SIG-M5 treated with dmso at 0.1 percent for 504 hours (cell line): ENCODE measurements around the gene PGPEP1.
A peak's percentile ranks its signal among the peaks of the same experiment; 100 is the strongest.

Experiments
- DNase-seq: peaks from one replicate; lab custom pipeline; 2025; ENCODE audit not compliant: unreplicated experiment; lab: John Stamatoyannopoulos, UW

PGPEP1 gene

DNA sequence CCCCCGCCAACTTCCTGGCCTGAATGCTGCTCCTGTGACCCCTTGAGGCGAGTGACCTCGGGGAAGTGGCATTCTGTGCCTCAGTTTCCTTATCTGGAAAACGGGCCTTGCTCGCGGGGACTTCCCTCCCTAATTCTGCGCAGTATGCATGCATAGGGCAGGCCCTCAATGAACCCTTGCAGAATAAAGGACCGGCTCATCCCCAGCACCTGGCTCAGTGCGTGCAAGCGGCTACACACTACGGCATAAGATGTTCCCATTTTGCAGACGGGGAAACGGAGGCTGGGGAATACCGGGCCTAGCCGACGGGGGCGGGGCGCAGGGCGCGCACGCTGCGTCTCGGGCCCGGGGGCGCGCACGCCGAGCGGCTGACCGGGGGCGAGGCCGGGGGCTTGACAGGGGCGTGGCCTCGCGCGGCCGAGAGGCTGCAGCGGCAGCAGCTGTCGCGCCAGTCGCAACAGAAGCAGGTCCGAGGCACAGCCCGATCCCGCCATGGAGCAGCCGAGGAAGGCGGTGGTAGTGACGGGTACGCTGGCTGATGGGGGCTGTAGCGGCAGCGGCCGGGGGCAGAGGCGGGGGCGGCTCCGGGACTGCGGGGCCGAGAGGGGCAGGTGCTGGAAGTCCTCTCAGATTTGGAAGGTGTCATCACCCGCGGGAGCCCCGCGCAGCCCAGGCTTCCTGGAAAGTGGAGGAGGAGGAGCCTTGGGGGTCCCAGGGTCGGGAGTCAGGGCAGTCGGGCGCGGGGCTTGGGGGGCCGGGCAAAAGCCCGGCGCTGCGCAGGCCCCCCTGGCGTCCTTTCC lies at the start of gene PGPEP1:
PGPEP1 (plus strand) TSS at position 409 of the 800 bp plus-strand sequence; CDS start at position 493, 84 bp downstream.
- DNase-seq = peak; percentile 25

- no peak for DNase-seq
Observed at GRCh38 chr19:18291019-18291524, 49.3 kb upstream of the PGPEP1 start.

- DNase-seq = peak; percentile 90
Observed at GRCh38 chr19:18291590-18292461, 48.6 kb upstream of the PGPEP1 start.

GRCh38 chr19:18292462-18292809 lies 48.0 kb upstream of the PGPEP1 start:
- no peak for DNase-seq

GRCh38 chr19:18292810-18293641 lies 47.4 kb upstream of the PGPEP1 start:
- peak; percentile 48 for DNase-seq

DNA sequence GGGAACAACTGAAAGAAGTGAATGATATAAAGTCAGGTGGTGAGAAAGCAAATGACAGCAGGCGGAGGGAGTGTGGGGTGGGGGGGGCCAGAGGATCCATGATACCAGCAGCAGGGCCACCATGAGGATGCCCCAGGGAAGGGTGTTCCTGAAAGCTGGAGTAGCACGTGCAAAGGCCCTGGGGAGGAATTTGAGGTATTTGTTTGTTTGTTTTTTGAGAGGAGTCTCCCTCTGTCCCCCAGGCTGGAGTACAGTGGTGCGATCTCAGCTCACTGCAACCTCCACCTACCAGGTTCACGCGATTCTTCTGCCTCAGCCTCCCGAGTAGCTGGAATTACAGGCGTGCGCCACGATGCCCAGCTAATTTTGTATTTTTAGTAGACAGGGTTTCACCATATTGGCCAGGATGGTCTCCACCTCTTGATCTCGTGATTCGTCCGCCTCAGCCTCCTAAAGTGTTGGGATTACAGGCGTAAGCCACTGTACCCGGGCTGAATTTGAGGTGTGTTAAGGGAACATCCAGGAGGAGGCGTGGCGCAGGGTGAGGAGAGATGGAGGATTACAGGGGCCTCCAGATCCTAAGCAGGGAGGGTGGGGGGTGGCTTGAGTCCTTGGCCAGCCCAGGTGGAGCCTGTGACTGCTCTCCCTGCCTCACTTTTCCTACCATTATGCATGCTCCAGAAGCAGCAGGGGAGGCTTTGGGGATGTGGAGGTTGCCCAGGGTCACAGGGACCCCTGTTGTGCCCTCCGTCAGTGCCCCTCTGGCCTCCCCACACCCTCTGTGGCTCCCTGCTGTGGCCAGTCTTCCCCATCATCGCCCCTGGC lies 46.5 kb upstream of the PGPEP1 start:
- no peak for DNase-seq

DNA sequence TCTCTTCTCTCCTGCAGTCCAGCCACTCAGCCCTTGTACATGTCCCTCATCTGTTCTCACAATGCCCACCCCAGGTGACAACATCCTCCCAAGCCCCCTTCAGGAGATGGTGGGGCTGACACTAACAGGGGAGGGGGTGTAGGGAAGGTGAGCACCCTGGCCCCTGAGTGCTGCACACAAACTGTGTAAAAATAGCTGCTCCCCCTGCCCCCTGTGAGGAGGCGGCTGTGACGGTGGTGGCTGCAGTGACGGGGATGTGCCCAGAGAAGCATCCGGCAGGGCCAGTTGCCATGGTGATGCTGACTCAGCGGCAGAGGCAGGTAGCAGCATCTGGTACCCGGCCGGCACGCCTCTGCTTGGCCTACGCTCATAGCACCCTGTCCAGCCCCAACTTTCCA lies 45.9 kb upstream of the PGPEP1 start:
- DNase-seq = no peak

DNA sequence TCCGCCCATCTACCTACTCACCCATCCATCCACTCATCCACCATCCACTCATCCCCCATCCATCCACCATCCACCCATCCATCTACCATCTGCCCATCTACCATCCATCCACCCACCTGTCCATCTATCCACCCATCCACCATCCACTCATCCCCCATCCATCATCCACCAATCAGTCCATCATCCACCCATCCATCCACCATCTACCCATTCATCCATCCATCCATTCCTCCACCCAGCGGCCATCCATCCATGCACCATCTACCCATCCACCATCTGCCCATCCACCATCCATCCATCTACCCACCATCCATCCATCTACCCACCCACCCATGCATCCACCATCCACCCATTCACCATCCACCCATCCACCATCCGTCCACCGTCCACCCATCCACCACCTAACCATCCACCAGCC lies 45.4 kb upstream of the PGPEP1 start:
- DNase-seq = no peak

- DNase-seq = no peak
Observed at GRCh38 chr19:18297308-18297707, 43.1 kb upstream of the PGPEP1 start.

DNA sequence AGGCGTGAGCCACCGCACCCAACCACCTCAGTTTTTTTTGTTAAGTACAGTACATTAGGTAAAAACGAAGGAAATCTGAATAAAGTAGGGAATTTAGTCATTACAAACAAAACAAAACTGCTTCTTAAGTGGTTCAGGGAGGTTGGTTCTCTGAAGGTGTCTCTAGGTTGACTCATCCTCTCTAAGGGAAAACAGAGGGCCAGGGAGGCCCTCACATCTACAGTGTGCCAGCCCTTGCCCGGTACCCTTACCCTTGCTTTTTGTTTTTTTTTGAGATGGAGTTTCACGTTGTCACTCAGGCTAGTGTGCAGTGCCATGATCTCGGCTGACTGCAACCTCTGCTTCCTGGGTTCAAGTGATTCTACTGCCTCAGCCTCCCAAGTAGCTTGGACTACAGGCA lies 41.8 kb upstream of the PGPEP1 start:
- no peak for DNase-seq

DNA sequence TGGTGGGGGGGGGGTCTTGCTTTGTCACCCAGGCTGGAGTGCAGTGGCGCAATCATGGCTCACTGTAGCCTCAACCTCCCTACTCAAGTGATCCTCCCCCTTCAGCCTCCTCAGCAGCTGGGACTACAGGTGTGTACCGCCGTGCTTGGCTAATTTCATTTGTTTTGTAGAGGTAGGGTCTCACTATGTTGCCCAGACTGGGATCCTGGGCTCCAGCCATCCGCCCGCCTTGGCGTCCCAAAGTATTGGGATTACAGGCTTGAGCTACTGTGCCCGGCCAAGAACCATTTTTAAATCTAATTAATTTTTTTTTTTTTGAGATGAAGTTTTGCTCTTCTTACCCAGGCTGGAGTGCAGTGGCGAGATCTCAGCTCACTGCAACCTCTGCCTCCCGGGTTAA lies 40.7 kb upstream of the PGPEP1 start:
- DNase-seq = no peak

- no peak for DNase-seq
Observed at GRCh38 chr19:18300930-18301717, 39.3 kb upstream of the PGPEP1 start.

DNA sequence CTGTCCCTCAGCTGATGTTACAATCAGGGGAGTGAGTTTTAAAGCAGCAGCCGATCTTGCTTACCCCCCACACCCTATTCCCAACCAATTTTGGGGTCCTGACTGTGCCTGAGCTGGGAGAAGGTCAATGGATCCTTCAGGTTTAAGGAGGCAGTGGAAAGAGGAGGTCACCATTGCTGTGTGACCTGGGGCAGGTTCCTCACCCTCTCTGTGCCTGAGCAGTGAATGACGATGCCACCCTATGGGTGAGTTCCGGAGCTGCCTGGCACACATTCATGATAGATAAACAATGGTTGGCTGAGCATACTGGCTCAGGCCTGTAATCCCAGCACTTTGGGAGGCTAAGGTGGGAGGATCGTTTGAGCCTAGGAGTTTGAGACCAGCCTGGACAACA lies 38.7 kb upstream of the PGPEP1 start:
- DNase-seq = no peak

GRCh38 chr19:18304208-18304457 lies 36.3 kb upstream of the PGPEP1 start:
- no peak for DNase-seq

- DNase-seq = peak; percentile 72
Observed at GRCh38 chr19:18304458-18305310, 35.7 kb upstream of the PGPEP1 start.

DNA sequence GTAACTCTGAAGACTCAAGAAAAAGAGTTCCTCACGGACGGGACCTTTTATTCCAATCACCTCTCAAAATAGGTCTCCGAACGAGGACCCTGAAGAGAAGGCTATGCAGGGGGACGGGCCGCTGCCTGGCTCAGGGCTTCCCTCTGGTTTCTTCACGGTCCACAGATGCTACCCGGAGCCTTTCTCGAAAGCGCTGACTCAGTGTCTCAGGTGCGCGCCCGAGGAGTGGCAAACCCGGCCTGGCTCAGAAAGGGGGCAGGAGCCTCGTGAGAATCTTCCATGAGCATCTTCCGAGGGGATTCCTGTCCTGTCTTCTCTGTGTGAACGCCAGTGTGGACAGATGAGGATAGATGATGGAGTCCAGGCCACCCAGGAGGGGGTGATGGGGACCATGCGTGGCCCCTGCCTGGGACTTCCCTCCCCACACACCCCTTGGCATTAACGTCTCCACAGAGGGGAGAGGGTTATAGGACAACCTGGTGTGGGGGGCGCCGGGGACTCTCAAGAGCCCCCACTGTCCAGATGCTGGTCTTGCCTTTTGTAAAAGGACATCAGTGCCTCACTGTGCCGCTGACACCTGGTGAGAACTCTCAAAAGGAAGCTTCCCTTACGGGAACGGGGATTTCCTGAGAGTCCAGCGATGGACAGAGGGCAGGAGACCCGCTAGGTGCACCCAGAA lies 34.0 kb upstream of the PGPEP1 start:
- DNase-seq = no peak

DNA sequence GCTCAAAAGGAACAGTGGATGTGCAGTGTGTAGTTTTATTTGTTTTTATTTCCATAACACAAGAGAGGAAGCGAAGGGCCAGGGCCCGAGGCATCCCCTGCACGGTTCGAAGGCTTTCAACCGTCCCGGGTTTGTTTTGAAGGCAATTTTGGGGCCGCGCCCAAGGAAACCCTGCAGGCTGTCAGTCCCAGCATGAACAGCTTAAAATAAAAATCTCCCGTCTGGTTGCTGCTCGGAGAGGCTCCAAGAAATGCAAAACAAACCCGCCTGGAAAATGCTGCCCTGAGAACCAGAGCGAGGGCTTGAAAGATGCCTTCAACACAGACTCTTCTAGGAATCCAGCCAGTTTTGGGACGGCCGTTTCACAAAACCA lies 33.5 kb upstream of the PGPEP1 start:
- no peak for DNase-seq

DNA sequence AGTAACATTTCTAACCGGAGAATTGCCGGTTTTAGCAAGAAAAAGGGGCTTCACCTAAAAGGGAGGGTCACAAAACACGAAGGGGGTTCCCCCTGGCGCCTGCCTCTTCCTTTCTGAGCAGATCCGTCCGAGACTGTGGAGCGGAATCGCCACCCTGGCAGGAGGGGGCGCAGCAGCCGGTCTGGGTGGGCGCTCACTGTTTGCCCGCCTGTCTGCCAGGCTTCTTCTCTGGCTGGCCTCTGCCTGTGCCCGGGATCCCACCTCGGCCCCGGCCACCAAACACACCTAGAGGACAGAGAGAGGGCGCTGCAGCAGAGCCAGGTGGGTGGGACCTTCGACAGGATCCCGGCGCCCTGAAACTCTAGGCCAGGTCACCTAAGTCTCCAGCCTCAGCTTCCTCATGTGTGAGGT lies 33.1 kb upstream of the PGPEP1 start:
- no peak for DNase-seq
